ENCODE measurements around the gene CXorf65.

Gene CXorf65

GRCh38 chrX:71106427-71106826 lies at the start of gene CXorf65:
CXorf65 (minus strand) TSS chrX:71106740; CDS start chrX:71106556, 184 bp downstream.
- in situ Hi-C loops (cut with HindIII; ENCODE audit: low pct_unique_long_range_greater_than_20kb, low sequenced_read_pairs): no loop called here
- no peak for TF ChIP-seq JUND (IDR thresholded peaks at IDR 0.05; ENCODE audit: low read depth)
- DNase-seq (ENCODE audit: low read depth in 1 of 2, low spot score in 1 of 2): no peak

GRCh38 chrX:71154641-71155040 lies 48.1 kb upstream of the CXorf65 start:
- in situ Hi-C loops (cut with HindIII; ENCODE audit: low pct_unique_long_range_greater_than_20kb, low sequenced_read_pairs): no loop called here
- no peak for DNase-seq (ENCODE audit: low read depth in 1 of 2, low spot score in 1 of 2)
- TF ChIP-seq JUND (IDR thresholded peaks at IDR 0.05; ENCODE audit: low read depth): no peak

GRCh38 chrX:71154196-71154595 lies 47.7 kb upstream of the CXorf65 start:
- no peak for TF ChIP-seq JUND (IDR thresholded peaks at IDR 0.05; ENCODE audit: low read depth)
- in situ Hi-C loops (cut with HindIII; ENCODE audit: low pct_unique_long_range_greater_than_20kb, low sequenced_read_pairs): no loop called here
- no peak for DNase-seq (ENCODE audit: low read depth in 1 of 2, low spot score in 1 of 2)

GRCh38 chrX:71151366-71151765 lies 44.8 kb upstream of the CXorf65 start:
- in situ Hi-C loops (cut with HindIII; ENCODE audit: low pct_unique_long_range_greater_than_20kb, low sequenced_read_pairs): no loop called here
- TF ChIP-seq JUND (IDR thresholded peaks at IDR 0.05; ENCODE audit: low read depth): no peak
- no peak for DNase-seq (ENCODE audit: low read depth in 1 of 2, low spot score in 1 of 2)

- no peak for TF ChIP-seq JUND (IDR thresholded peaks at IDR 0.05; ENCODE audit: low read depth)
- in situ Hi-C loops (cut with HindIII; ENCODE audit: low pct_unique_long_range_greater_than_20kb, low sequenced_read_pairs): no loop called here
- no peak for DNase-seq (ENCODE audit: low read depth in 1 of 2, low spot score in 1 of 2)
Observed at GRCh38 chrX:71148278-71148663, 41.7 kb upstream of the CXorf65 start.

- in situ Hi-C loops (cut with HindIII; ENCODE audit: low pct_unique_long_range_greater_than_20kb, low sequenced_read_pairs): no loop called here
- no peak for DNase-seq (ENCODE audit: low read depth in 1 of 2, low spot score in 1 of 2)
Observed at GRCh38 chrX:71147496-71148277, 41.1 kb upstream of the CXorf65 start.

GRCh38 chrX:71144651-71145050 lies 38.1 kb upstream of the CXorf65 start, which contains the start of gene NLGN3:
NLGN3 (plus strand) TSS chrX:71144841; CDS start chrX:71147750, 2,909 bp downstream.
- no peak for TF ChIP-seq JUND (IDR thresholded peaks at IDR 0.05; ENCODE audit: low read depth)
- in situ Hi-C loops (cut with HindIII; ENCODE audit: low pct_unique_long_range_greater_than_20kb, low sequenced_read_pairs): no loop called here
- DNase-seq (ENCODE audit: low read depth in 1 of 2, low spot score in 1 of 2): no peak

More at GRCh38 chrX:71147496-71148277, 41.1 kb upstream of the CXorf65 start:
- no peak for TF ChIP-seq JUND (IDR thresholded peaks at IDR 0.05; ENCODE audit: low read depth)

GRCh38 chrX:71143508-71143907 lies 37.0 kb upstream of the CXorf65 start:
- no peak for TF ChIP-seq JUND (IDR thresholded peaks at IDR 0.05; ENCODE audit: low read depth)
- DNase-seq (ENCODE audit: low read depth in 1 of 2, low spot score in 1 of 2): no peak
- in situ Hi-C loops (cut with HindIII; ENCODE audit: low pct_unique_long_range_greater_than_20kb, low sequenced_read_pairs): no loop called here

GRCh38 chrX:71140440-71140839 lies 33.9 kb upstream of the CXorf65 start:
- DNase-seq (ENCODE audit: low read depth in 1 of 2, low spot score in 1 of 2): no peak
- in situ Hi-C loops (cut with HindIII; ENCODE audit: low pct_unique_long_range_greater_than_20kb, low sequenced_read_pairs): no loop called here
- no peak for TF ChIP-seq JUND (IDR thresholded peaks at IDR 0.05; ENCODE audit: low read depth)

GRCh38 chrX:71131510-71131909 lies 25.0 kb upstream of the CXorf65 start:
- no peak for DNase-seq (ENCODE audit: low read depth in 1 of 2, low spot score in 1 of 2)
- in situ Hi-C loops (cut with HindIII; ENCODE audit: low pct_unique_long_range_greater_than_20kb, low sequenced_read_pairs): no loop called here
- no peak for TF ChIP-seq JUND (IDR thresholded peaks at IDR 0.05; ENCODE audit: low read depth)

- in situ Hi-C loops (cut with HindIII; ENCODE audit: low pct_unique_long_range_greater_than_20kb, low sequenced_read_pairs): no loop called here
- no peak for TF ChIP-seq JUND (IDR thresholded peaks at IDR 0.05; ENCODE audit: low read depth)
- DNase-seq (ENCODE audit: low read depth in 1 of 2, low spot score in 1 of 2): peak; percentile 23 to 60
Observed at GRCh38 chrX:71128915-71129765, 22.6 kb upstream of the CXorf65 start.

- in situ Hi-C loops (cut with HindIII; ENCODE audit: low pct_unique_long_range_greater_than_20kb, low sequenced_read_pairs): no loop called here
- no peak for DNase-seq (ENCODE audit: low read depth in 1 of 2, low spot score in 1 of 2)
- TF ChIP-seq JUND (IDR thresholded peaks at IDR 0.05; ENCODE audit: low read depth): no peak
Observed at GRCh38 chrX:71128166-71128833, 21.8 kb upstream of the CXorf65 start.
